SK-N-MC (cell line): ENCODE measurements around the gene TINAG.

Experiments used
- DNase-seq: peaks from one replicate; pipeline ENCODE4 v3.0.0-alpha.2; 2011; ENCODE audit warnings: low read depth, low spot score
- H3K27ac ChIP-seq: fragments of 200-600 bp; sonication (generic); 2 replicates; pipeline ENCODE4 v1.5.1; 2016; ENCODE audit warnings: mixed run types
- H3K36me3 ChIP-seq: fragments of 200-600 bp; sonication (generic); 2 replicates; pipeline ENCODE4 v1.6.1; 2017; ENCODE audit warnings: antibody characterized with exemption, low read length, mixed read lengths; ENCODE audit not compliant: insufficient read depth
- H3K4me3 ChIP-seq: fragments of 200-600 bp; sonication (generic); 2 replicates; pipeline ENCODE4 v1.5.1; 2016
- H3K9ac ChIP-seq: fragments of 200-600 bp; sonication (generic); 2 replicates; pipeline ENCODE4 v1.8.0; 2017; ENCODE audit warnings: mixed run types, mixed read lengths; ENCODE audit not compliant: insufficient read length
- H3K9me3 ChIP-seq: fragments of 200-600 bp; sonication (generic); 2 replicates; pipeline ENCODE4 v1.6.1; 2017; ENCODE audit warnings: low read depth, mild to moderate bottlenecking, antibody characterized with exemption, low read length, moderate library complexity, mixed read lengths
- EZH2 ChIP-seq: fragments of 200-600 bp; sonication (generic); IDR thresholded peaks from one replicate; pipeline ENCODE4 v1.6.1; 2017; ENCODE audit warnings: antibody characterized with exemption
- FOXP2 ChIP-seq: optimal IDR thresholded peaks from 2 replicates; pipeline ENCODE3; 2011; ENCODE audit warnings: mild to moderate bottlenecking, moderate library complexity; ENCODE audit not compliant: insufficient read depth; ENCODE audit errors: extremely low read length, control extremely low read depth
- POLR2AphosphoS5 ChIP-seq: IDR thresholded peaks from 2 replicates; pipeline ENCODE4 v1.6.1; 2012; ENCODE audit warnings: mild to moderate bottlenecking, low read depth, low read length, borderline replicate concordance

TINAG gene

GRCh38 chr6:54291738-54292137, 16.5 kb upstream of the TINAG start:
- Histone ChIP-seq H3K27ac (no peak overlapping the region), H3K9ac (no peak overlapping the region), H3K9me3 (no peaks in the 10 kb centered on the region), H3K36me3 (no peaks in the 10 kb centered on the region), H3K4me3 (no peak overlapping the region)
- TF ChIP-seq POLR2AphosphoS5 (no peak), FOXP2 (no peak), EZH2 (no peak)
- DNase-seq: no peak

GRCh38 chr6:54294965-54295532, 13.2 kb upstream of the TINAG start:
- Histone ChIP-seq H3K9me3 (no peaks in the 10 kb centered on the region), H3K36me3 (no peaks in the 10 kb centered on the region)
- no peak for TF ChIP-seq POLR2AphosphoS5
- no peak for TF ChIP-seq EZH2

GRCh38 chr6:54299542-54300269, 8.5 kb upstream of the TINAG start:
- TF ChIP-seq FOXP2 (no peak), POLR2AphosphoS5 (no peak), EZH2 (no peak)
- no peak for DNase-seq

More at GRCh38 chr6:54294965-54295532, 13.2 kb upstream of the TINAG start:
- Histone ChIP-seq H3K4me3 (no peak overlapping the region), H3K27ac (no peak overlapping the region), H3K9ac (no peak overlapping the region)
- DNase-seq: no peak

GRCh38 chr6:54301770-54302169, 6.5 kb upstream of the TINAG start:
- H3K9me3 ChIP-seq: no peaks in the 10 kb centered on the region
- TF ChIP-seq EZH2: no peak
- TF ChIP-seq FOXP2: no peak
- no peak for TF ChIP-seq POLR2AphosphoS5
- DNase-seq: no peak
- H3K4me3 ChIP-seq: no peak overlapping the region
- H3K27ac ChIP-seq: no peak overlapping the region
- no peaks in the 10 kb centered on the region for H3K36me3 ChIP-seq
- H3K9ac ChIP-seq: no peak overlapping the region

More at GRCh38 chr6:54299542-54300269, 8.5 kb upstream of the TINAG start:
- Histone ChIP-seq H3K9ac (no peak overlapping the region), H3K27ac (no peak overlapping the region), H3K4me3 (no peak overlapping the region), H3K9me3 (no peaks in the 10 kb centered on the region), H3K36me3 (no peaks in the 10 kb centered on the region)

GRCh38 chr6:54307439-54307910, 766 bp upstream of the TINAG start:
- no peak overlapping the region for H3K4me3 ChIP-seq
- no peak for TF ChIP-seq EZH2
- TF ChIP-seq POLR2AphosphoS5: no peak
- TF ChIP-seq FOXP2: no peak

GRCh38 chr6:54308986-54309315, 710 bp downstream of the TINAG start:
- H3K27ac ChIP-seq: no peak overlapping the region
- TF ChIP-seq POLR2AphosphoS5: no peak
- TF ChIP-seq EZH2: no peak
- TF ChIP-seq FOXP2: no peak
- DNase-seq: no peak
- no peak overlapping the region for H3K4me3 ChIP-seq
- H3K9ac ChIP-seq: no peak overlapping the region
- H3K9me3 ChIP-seq: no peaks in the 10 kb centered on the region
- no peaks in the 10 kb centered on the region for H3K36me3 ChIP-seq

More at GRCh38 chr6:54307439-54307910, 766 bp upstream of the TINAG start:
- H3K27ac ChIP-seq: no peak overlapping the region
- H3K36me3 ChIP-seq: no peaks in the 10 kb centered on the region
- H3K9me3 ChIP-seq: no peaks in the 10 kb centered on the region
- DNase-seq: no peak
- no peak overlapping the region for H3K9ac ChIP-seq

GRCh38 chr6:54310377-54311152, 2.3 kb downstream of the TINAG start:
- no peaks in the 10 kb centered on the region for H3K36me3 ChIP-seq
- no peak for DNase-seq
- H3K4me3 ChIP-seq: no peak overlapping the region
- H3K9me3 ChIP-seq: no peaks in the 10 kb centered on the region
- H3K9ac ChIP-seq: no peak overlapping the region
- no peak overlapping the region for H3K27ac ChIP-seq
- TF ChIP-seq POLR2AphosphoS5 (no peak), FOXP2 (no peak), EZH2 (no peak)

GRCh38 chr6:54315656-54316055, 7.4 kb downstream of the TINAG start:
- no peaks in the 10 kb centered on the region for H3K36me3 ChIP-seq
- H3K9ac ChIP-seq: no peak overlapping the region
- DNase-seq: no peak
- H3K9me3 ChIP-seq: no peaks in the 10 kb centered on the region
- no peak overlapping the region for H3K4me3 ChIP-seq
- H3K27ac ChIP-seq: no peak overlapping the region
- no peak for TF ChIP-seq FOXP2
- no peak for TF ChIP-seq POLR2AphosphoS5
- TF ChIP-seq EZH2: no peak
